Breast epithelium (tissue), 3 donors: ENCODE results near the gene TMPRSS6.

Experiments
- CTCF ChIP-seq, 3 donors: fragments of 450-650 bp; IDR thresholded peaks; one replicate each; pipeline ENCODE4 v1.5.1; 2016 to 2017; ENCODE audit warnings: antibody characterized with exemption in 3 of 3, mild to moderate bottlenecking in 3 of 3, moderate library complexity in 3 of 3
- POLR2A ChIP-seq: fragments of 450-650 bp; IDR thresholded peaks from one replicate; pipeline ENCODE4 v1.6.1; 2016; ENCODE audit warnings: antibody characterized with exemption, mild to moderate bottlenecking, moderate library complexity
- POLR2AphosphoS5 ChIP-seq, 3 donors: sonication (generic); formaldehyde crosslinking; IDR thresholded peaks; one replicate each; pipeline ENCODE4 v1.6.1; 2017; ENCODE audit warnings: antibody characterized with exemption in 3 of 3

DNA sequence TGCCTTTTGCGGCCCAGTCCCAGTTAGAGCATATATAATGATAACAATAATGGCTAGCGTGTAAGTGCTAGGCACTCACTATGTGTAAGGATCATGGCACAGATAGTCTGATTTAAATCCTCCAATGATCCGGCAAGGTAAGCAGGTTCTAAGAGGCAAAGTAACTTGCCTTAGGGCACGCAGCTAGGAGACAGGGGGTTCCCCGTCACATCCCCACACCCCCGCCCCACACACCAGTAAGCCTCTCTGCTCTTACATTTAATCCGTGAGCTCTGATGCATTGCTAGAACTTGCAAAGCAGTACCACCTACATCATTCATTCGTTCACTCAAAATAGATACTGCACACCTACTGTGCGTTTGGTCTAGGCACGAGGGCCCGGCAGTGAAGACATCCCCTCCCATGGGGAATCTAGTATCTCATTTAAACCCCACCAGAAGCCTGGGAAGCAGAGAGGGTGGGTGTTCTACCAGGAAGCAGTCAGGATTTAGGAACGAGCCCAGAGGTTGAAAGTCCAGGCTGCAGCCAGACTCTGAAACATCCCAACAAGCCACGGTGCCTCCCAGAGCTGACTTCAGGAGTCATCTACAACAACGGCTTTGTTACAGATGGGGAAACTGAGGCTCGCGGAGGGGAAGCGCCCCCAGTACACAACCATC, 20.6 kb downstream of the TMPRSS6 start:
- TF ChIP-seq CTCF (IDR thresholded peaks at IDR 0.05) (no peak), POLR2AphosphoS5 (IDR thresholded peaks at IDR 0.05) (no peak), POLR2A (no peak)
